Endothelial cell of umbilical vein (primary cell): ENCODE data around the gene BCL2. TPM values are rescaled to one million over a fixed set of nuclear protein-coding genes. Genes with fewer than 3 reads are reported as not detected.

Experiments used
- BruUV-seq: library from RNA; stranded (reverse); fragments of 400-500 nt; replicated peaks from 2 replicates; lab custom pipeline; 2021; lab: Mats Ljungman, UMichigan
- CTCF ChIA-PET: fragments of 300-600, 350-600 bp; sonication (Branson Sonifier 250); formaldehyde crosslinking; loops from one replicate; lab custom pipeline; 2021; ENCODE audit warnings: antibody characterized with exemption, inconsistent platforms; lab: Charles Lee
- POLR2A ChIA-PET: fragments of 300-600, 350-600 bp; sonication (Branson Sonifier 250); formaldehyde crosslinking; loops from one replicate; lab custom pipeline; 2021; ENCODE audit warnings: antibody characterized with exemption, inconsistent platforms; lab: Charles Lee
- DNase-seq: peaks from one replicate; pipeline ENCODE4 v3.0.0-alpha.2; 2011; ENCODE audit warnings: low read depth, low spot score
- FAIRE-seq: peaks from 2 replicates; lab custom pipeline; 2011; peaks lifted over from hg19 to GRCh38; lab: Jason Lieb, UNC
- H2AFZ ChIP-seq: 2 replicates; pipeline ENCODE4 v1.6.0; 2012; ENCODE audit warnings: low read depth, low read length, control low read depth, inconsistent platforms
- H3K27ac ChIP-seq: 2 replicates; pipeline ENCODE4 v1.5.1; 2011; ENCODE audit warnings: low read depth, mild to moderate bottlenecking, control low read depth, low read length, moderate library complexity; ENCODE audit not compliant: insufficient read depth
- H3K27me3 ChIP-seq, 2 experiments: 2 replicates each; pipeline versions ENCODE4 v1.6.0 to v1.6.1; 2011; ENCODE audit warnings: low read length in 2 of 2, mixed read lengths in 1 of 2; ENCODE audit not compliant: control insufficient read depth in 2 of 2, insufficient read depth in 2 of 2
- H3K36me3 ChIP-seq, 2 experiments: 2 replicates in 1 of 2; 3 replicates in 1 of 2; pipeline ENCODE4 v1.5.1; 2011; ENCODE audit warnings: low read length in 2 of 2, mild to moderate bottlenecking in 1 of 2, moderate library complexity in 1 of 2; ENCODE audit not compliant: control insufficient read depth in 2 of 2, insufficient read depth in 2 of 2; ENCODE audit errors: extremely low read depth in 1 of 2
- H3K4me1 ChIP-seq: 3 replicates; pipeline ENCODE4 v1.5.1; 2011; ENCODE audit warnings: mild to moderate bottlenecking, low read length; ENCODE audit not compliant: control insufficient read depth, insufficient read depth; ENCODE audit errors: extremely low read depth
- H3K4me2 ChIP-seq: 2 replicates; pipeline ENCODE4 v1.6.1; 2011; ENCODE audit warnings: low read length, control low read depth, mixed read lengths; ENCODE audit not compliant: insufficient read depth
- H3K4me3 ChIP-seq, 3 experiments: fragments of 200-600 bp in 1 of 3; sonication (generic), shearing (Covaris generic) in 1 of 3; replicated peaks in 1 of 3; 2 replicates each; pipeline ENCODE4 v1.5.1; 2011 to 2016; ENCODE audit warnings: control low read depth in 3 of 3, low read length in 3 of 3, mild to moderate bottlenecking in 2 of 3, inconsistent platforms in 1 of 3, low read depth in 1 of 3, moderate library complexity in 1 of 3; ENCODE audit not compliant: insufficient read depth in 1 of 3
- H3K79me2 ChIP-seq: 2 replicates; pipeline ENCODE4 v1.6.0; 2012; ENCODE audit warnings: low read length, inconsistent platforms; ENCODE audit not compliant: control insufficient read depth, insufficient read depth
- H3K9ac ChIP-seq: replicated peaks from 2 replicates; pipeline ENCODE3; 2011; ENCODE audit warnings: low read length, control low read depth; ENCODE audit not compliant: insufficient read depth; ENCODE audit errors: extremely low read depth
- H3K9me1 ChIP-seq: replicated peaks from 3 replicates; pipeline ENCODE4 v1.6.0; 2011; ENCODE audit warnings: mild to moderate bottlenecking, low read length; ENCODE audit not compliant: control insufficient read depth, insufficient read depth; ENCODE audit errors: extremely low read depth
- H3K9me3 ChIP-seq: replicated peaks from 2 replicates; pipeline ENCODE4 v1.5.1; 2012; ENCODE audit warnings: low read length, inconsistent platforms; ENCODE audit not compliant: control insufficient read depth, insufficient read depth
- H4K20me1 ChIP-seq: replicated peaks from 2 replicates; pipeline ENCODE3; 2011; ENCODE audit warnings: mild to moderate bottlenecking, low read length; ENCODE audit not compliant: control insufficient read depth, insufficient read depth; ENCODE audit errors: extremely low read depth
- CTCF ChIP-seq, 2 donors: IDR thresholded peaks; 1 replicate in 1 of 2; 2 replicates in 1 of 2; pipeline ENCODE4 v1.5.1; 2011; ENCODE audit warnings: low read length in 2 of 2, mild to moderate bottlenecking in 2 of 2, moderate library complexity in 2 of 2, control low read depth in 1 of 2, inconsistent platforms in 1 of 2, low read depth in 1 of 2; ENCODE audit not compliant: insufficient read depth in 1 of 2; ENCODE audit errors: extremely low read depth in 1 of 2
- EZH2 ChIP-seq: IDR thresholded peaks from 2 replicates; pipeline ENCODE4 v1.6.1; 2012; ENCODE audit warnings: borderline replicate concordance, low read depth, mild to moderate bottlenecking, moderate library complexity, low read length, inconsistent platforms; ENCODE audit not compliant: severe bottlenecking
- FOS ChIP-seq: IDR thresholded peaks from 2 replicates; pipeline ENCODE4 v1.6.1; 2011; ENCODE audit warnings: mild to moderate bottlenecking, low read length, moderate library complexity, borderline replicate concordance; ENCODE audit not compliant: insufficient read depth
- MAX ChIP-seq: IDR thresholded peaks from 2 replicates; pipeline ENCODE4 v1.6.1; 2011; ENCODE audit not compliant: insufficient read depth, insufficient read length
- MYC ChIP-seq: IDR thresholded peaks from one replicate; pipeline ENCODE4 v1.6.1; 2011; ENCODE audit warnings: mild to moderate bottlenecking, low read depth, low read length
- POLR2AphosphoS5 ChIP-seq: IDR thresholded peaks from 2 replicates; pipeline ENCODE4 v1.6.1; 2012; ENCODE audit warnings: low read depth, mild to moderate bottlenecking, control low read depth, low read length, moderate library complexity; ENCODE audit not compliant: insufficient read depth
- dilution Hi-C: fragments of 300-500 bp; cut with MboI; formaldehyde crosslinking; loops from one replicate; pipeline ENCODE4 v1.15.0; 2019; ENCODE audit warnings: low sequenced_read_pairs; ENCODE audit not compliant: extremely low pct_ligation_motif_present
- intact Hi-C: fragments of 100-400 bp; cut with micrococcal nuclease; formaldehyde crosslinking; loops from one replicate; pipeline ENCODE4 v1.10.0; 2022
- polyA plus RNA-seq, 4 experiments: library from polyadenylated mRNA; depleted of rRNA in 3 of 4; stranded (reverse) in 3 of 4; unstranded in 1 of 4; fragments of >200 nt; gene quantifications; 2 replicates each; pipeline versions ENCODE4 v1.2.1 to v1.2.3, GENCODE V29; 2011 to 2012; ENCODE audit warnings: missing spikeins in 1 of 4
- total RNA-seq: library from RNA; stranded (reverse); gene quantifications from 2 replicates; pipeline ENCODE4 v1.2.3, GENCODE V29; 2021

BCL2 gene
- total and polyA plus RNA-seq, 2 donors (not counting 3 experiments of a cell fraction or from before 2014, with no cell fraction given): 0.35 to 5.0 TPM

- CTCF ChIA-PET: interaction anchor here (0.7 to 4.7 kb wide), 3 partner anchors 12 to 97 kb away, joined by 3 to 34 read pairs (median 5); no protein-coding TSS in a partner anchor
- POLR2A ChIA-PET: no interaction called here
- H3K4me1 ChIP-seq: no peaks in the 10 kb centered on the region
- H3K4me3 ChIP-seq: no peak overlapping the region
- H3K27ac ChIP-seq: no peak overlapping the region
- H3K9me1 ChIP-seq: no peaks in the 10 kb centered on the region
- H3K79me2 ChIP-seq: no peaks in the 10 kb centered on the region
- H2AFZ ChIP-seq: no peak overlapping the region
- FAIRE-seq: no peak
- intact Hi-C loops (loop anchor here (1.0 to 5.0 kb wide), 2 partner anchors 80 to 97 kb away; partner anchors contain the start of gene VPS4B), dilution Hi-C loops (no loop called here)
- peak; percentile 45 to 52 for TF ChIP-seq CTCF (IDR thresholded peaks at IDR 0.05; ENCODE audit: extremely low read depth in 1 of 2, insufficient read depth in 1 of 2, low read depth in 1 of 2, low read length in 2 of 2)
- TF ChIP-seq MYC: no peak
- peaks cover 15 to 24% of the 10 kb centered on the region in 2 experiments for H3K36me3 ChIP-seq
- H3K9ac ChIP-seq: no peak overlapping the region
- no peaks in the 10 kb centered on the region for H3K9me3 ChIP-seq
- H4K20me1 ChIP-seq: no peaks in the 10 kb centered on the region
- no peaks in the 10 kb centered on the region for H3K27me3 ChIP-seq
- H3K4me2 ChIP-seq: no peak overlapping the region
- no TSS peak for BruUV-seq
- peak; percentile 35 for DNase-seq
Measured at GRCh38 chr18:63342206-63342605, 22.6 kb upstream of the BCL2 start.

- no peak overlapping the region for H3K4me3 ChIP-seq
- no peak overlapping the region for H3K27ac ChIP-seq
- H4K20me1 ChIP-seq: no peaks in the 10 kb centered on the region
- no peaks in the 10 kb centered on the region for H3K79me2 ChIP-seq
- no peaks in the 10 kb centered on the region for H3K9me1 ChIP-seq
- peaks cover 15 to 19% of the 10 kb centered on the region in 2 experiments for H3K36me3 ChIP-seq
- no peaks in the 10 kb centered on the region for H3K27me3 ChIP-seq
- TF ChIP-seq CTCF (IDR thresholded peaks at IDR 0.05; ENCODE audit: extremely low read depth in 1 of 2, insufficient read depth in 1 of 2, low read depth in 1 of 2, low read length in 2 of 2): peak; percentile 46 to 49
- no peak for TF ChIP-seq MAX
- TF ChIP-seq POLR2AphosphoS5: no peak
- no peak for TF ChIP-seq FOS
- TF ChIP-seq EZH2: no peak
- intact Hi-C loops: loop anchor here (1.0 to 5.0 kb wide), 2 partner anchors 82 to 324 kb away; partner anchors contain the start of gene VPS4B
- BruUV-seq: no TSS peak
- FAIRE-seq (no peak), DNase-seq (peak; percentile 40)
- POLR2A ChIA-PET: no interaction called here
- H2AFZ ChIP-seq: no peak overlapping the region
- no peaks in the 10 kb centered on the region for H3K4me1 ChIP-seq
- dilution Hi-C loops: no loop called here
- CTCF ChIA-PET: interaction anchor here (0.6 to 4.7 kb wide), 16 partner anchors 13 to 625 kb away, joined by 3 to 34 read pairs (median 4); partner anchors contain the start of gene BCL2
- no peak overlapping the region for H3K4me2 ChIP-seq
- H3K9me3 ChIP-seq: no peaks in the 10 kb centered on the region
- no peak overlapping the region for H3K9ac ChIP-seq
Measured at GRCh38 chr18:63339920-63340484, 20.4 kb upstream of the BCL2 start.
